Measurements from ENCODE around the gene UPK3A.
"Not testable (repeated sequence)": the region's sequence is repeated elsewhere in the genome, so short reads cannot be mapped to it uniquely, and the experiment has no call there.

UPK3A gene

DNA sequence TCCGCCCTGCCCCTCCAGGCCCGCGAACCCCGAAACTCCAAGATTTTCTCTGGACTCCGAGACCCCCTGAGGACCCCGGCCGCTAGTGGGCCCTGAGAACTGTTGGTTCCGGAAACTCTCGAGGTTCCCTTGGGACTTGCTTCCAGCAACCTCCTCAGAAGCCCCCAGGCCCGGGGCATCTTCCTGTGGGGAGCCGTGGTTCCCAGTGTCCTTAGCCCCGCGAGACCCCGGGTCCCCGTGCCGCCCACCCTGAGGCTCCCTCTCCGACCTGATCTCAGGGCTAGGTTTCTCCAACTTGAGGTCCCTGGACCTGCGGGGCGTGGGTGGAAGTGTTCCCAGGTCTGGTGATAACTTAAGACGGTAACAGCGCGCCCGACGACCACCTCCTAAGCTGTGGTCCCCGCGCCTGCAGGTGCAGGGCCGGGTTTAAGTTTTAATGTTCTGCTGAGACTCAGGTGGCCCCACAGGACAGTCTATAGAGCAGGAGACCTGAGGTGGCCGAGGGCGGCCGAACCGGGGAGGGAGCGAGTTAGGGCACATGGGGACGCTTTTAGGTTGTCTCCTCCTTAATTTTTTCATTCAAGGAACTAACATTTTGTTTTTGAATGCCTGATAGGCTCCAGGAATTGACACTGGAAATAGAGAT, 25.7 kb downstream of the UPK3A start:
- no peak for DNase-seq

DNA sequence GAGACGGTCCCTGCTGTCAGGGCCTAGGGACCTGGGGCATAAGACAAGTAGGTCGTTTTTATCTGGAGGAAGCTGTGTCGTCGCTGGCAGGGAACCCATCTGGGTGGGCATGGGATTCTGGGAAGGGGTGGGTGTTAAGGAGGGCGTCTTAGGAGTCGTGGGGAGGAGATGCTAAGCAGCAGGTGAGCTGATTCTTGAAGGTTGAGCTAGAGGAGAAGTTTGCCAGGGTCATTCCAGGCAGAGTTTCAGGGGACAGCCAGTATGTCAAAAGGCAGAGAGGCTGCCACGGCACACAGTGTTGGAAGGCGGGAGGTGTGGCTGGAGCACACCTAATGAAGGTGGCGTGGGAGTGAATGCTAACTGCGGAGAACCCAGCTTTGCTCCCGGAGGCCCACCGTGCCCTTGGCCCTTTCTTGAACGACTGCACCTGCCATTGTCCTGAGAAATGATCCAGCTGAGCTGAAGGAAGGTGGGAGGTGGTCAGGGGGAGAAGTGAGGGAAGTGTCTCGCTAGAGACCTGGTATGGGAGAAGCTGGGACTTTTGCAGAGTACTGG, 26.3 kb downstream of the UPK3A start:
- DNase-seq, result no peak

DNA sequence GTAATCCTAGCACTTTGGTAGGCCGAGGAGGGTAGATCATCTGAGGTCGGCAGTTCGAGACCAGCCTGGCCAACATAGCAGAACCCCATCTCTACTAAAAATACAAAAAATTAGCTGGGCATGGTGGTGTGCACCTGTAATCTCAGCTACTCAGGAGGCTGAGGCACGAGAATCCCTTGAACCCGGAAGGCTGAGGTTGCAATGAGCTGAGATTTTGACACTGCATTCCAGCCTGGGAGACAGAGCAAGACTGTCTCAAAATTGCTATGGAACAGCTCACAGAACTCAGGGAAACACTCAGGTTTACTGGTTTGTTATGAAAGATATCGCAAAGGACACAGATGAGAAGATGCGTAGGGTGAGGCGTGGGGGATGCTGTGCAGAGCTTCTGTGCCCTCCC, 27.7 kb downstream of the UPK3A start:
- no peak for DNase-seq

DNA sequence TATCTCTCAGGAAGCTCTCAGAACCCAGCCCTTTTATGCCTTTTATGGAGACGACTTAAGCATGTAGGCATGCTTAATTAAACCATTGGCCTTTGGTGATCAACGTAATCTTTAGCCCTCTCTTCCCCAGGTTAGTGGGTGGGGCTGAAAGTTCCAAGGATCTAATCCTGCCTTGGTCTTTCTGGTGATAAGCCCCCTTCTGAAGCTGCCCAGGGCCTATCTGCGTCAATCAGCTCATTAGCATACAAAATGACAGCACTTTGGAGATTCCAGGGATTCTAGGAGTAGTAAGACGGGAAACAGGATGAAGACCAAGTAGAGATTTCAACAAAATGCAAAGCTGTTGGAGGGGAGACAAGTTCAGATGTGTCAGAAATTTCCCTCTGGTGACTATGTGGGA, 28.1 kb downstream of the UPK3A start:
- no peak for DNase-seq

DNA sequence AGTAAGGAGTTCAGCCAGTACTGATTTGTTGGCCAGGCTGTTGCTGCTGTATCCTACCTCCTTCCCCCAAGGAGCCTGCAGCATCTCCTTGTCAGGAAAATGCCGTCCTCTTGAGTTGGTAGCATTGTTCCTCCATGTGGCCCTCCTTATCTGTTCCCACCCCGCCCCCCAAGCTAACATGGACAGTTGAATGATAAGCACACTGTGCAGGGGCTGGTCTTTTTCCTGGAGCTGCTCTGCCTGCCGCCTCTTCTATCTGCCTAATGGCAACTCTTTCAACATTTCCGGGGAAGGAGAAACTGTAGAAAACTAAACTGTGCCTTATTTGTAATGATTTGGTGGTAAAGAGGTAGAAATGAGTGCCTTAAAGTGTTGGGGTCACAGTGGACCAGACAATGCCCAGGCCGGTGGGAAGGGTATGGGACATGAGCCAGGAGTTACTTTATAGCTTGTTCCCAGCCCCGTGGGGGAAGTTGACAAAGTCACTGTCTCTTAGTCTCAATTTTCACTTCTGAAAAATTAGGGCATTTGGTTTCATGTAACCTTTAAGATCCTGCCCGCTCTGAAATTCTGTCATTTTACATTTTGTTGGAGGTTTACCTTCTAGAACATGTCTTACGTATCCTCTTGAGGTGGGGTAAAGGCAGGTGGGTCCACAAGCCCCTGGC, 29.4 kb downstream of the UPK3A start:
- no peak for DNase-seq

DNA sequence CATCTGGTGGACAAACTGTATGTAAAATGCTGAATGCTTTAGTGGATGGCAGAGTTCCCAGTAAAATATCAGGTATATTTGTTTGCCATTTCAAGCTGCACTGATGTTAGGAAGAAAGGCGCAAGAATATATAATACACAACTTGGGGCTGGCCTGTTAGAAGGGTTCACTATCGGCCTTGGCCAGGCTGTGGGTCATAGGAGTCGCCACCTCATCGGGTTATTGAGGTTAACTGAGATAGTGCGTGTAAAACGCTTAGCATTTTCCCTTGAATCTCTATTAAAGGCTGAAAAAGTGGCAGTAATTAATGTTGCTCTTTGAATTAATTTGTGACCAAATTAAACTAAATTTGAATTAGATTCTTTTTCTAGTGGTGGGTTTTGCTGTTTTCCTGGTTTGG, 30.0 kb downstream of the UPK3A start:
- no peak for DNase-seq

DNA sequence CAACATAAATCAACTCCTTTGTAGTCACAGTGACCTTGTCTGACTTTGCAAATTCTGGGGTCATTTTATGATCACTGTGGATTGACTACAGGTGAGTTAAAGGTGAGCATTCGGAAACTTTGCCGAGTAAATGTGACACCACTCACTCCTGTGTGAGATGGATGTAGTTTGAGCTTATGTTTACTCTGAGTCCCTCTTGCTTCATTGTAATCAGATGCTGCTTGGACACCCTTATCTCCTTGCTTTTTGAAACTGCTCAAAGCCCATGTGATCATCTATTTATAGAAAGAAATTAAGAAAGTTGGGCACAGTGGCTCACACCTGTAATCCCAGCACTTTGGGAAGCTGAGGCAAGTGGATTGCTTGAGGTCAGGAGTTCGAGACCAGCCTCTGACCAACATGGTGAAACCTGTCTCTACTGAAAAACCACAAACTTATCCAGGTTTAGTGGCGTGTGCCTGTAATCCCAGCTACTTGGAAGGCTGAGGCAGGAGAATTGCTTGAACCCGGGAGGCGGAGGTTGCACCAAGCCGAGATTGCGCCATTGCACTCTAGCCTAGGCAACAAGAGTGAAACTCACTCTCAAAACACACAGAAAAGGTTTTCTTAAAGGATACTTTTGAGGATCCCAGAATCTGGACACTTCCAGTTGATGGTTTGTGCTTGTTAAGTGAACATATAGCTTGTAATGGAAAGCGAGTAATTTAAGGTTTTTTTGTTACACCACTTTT, 32.2 kb downstream of the UPK3A start:
- no peak for DNase-seq

DNA sequence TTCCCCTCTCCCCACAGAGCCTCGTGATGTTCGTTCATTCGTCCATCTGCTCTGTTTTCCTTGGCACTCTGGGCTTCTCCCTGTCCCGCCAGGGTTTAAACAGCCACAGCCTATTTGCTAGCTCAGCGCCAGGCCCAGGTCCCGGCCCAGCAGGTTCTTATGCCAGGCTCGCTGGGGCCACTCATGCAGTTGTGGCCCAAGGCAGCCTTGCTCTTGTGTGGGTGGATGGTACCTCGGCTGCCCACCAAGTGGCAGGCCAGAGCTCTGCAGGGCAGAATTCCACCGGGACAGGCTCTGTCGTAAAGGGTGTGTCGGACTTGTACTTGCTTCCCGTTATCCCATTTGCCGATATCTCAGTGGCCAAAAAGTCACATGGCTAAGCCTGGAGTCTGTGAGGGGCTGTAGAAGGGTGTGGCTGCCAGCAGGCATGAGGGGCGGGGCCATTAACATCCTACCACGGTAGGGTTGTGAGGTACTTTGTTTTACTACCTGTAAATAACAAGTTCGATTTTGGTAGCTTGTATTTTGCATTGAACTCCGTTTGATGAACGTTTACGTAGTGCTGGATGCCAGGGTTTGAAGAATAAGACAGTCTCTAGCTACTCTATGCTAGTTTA, 32.9 kb downstream of the UPK3A start:
- DNase-seq, result no peak

DNA sequence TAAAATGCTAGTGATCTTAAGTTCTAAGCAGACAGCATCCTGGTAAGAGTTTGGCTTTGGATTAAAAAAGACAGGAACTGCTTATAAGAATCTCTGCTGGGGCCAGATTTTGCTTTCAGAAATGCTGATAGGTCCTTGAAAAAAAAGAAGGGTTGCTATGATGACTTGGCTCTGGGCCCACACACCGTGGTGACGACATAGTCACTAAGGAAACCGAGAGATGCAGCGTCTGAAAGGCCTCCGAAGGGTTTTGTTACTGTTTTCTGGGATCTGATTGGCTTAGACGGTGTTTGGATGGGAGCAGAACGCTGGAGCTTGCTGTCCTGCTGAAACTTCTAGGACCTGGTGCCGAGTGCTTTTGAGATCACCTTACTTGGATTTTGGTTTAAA, 33.4 kb downstream of the UPK3A start:
- no peak for DNase-seq

DNA sequence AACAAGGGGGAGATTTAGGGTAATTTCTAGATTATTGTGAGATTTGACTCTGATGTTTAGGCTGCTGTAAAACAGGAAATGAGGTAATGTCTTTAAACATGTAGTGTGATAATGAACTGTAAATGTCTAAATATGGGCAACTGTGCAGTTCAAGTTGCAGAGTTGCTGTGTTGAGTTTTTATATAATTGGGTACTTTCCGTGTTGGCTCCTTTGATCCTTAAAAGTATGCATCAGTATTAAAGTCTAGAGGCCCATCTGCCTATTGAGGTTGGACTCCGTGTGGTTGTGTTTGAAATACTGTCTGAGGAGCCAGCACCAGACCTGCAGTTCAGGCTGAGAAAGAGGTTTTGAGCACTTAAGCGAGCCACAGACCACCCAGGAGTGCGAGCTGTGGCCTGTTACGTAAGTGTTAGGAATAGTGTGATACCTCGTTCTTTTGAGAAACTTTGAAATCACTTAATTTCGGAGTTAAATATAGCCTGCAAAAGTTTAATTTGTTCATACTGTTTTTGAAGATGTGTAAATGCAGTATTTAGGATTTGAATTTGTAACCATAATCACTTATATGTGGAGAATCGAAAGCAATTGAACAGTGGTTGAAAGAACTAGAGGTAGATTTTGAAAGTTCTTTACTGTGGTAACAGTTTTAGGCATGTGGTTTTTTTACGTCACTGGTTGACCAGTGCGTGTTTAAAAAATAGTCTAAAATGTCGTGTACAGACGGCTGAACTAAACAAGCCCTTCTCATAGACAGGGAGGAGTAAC, 34.0 kb downstream of the UPK3A start:
- DNase-seq, result no peak

DNA sequence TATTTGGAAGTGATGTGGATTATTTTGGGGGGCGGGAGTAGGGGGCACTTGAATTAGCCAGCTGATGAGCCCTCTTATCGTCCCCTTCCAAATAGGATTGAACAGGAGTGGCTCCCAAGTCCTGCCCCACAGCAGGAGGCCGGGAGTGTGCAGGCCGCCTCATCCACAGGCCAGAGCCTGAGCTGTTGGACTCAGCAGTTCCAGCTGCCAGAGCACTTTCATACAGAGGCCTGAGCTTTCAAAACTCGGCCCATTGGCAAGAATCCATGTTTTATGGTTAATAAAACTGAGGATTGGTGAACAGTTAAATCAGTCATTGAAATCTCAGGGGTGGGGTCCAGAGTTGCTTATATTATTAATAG, 34.6 kb downstream of the UPK3A start:
- no peak for DNase-seq

DNA sequence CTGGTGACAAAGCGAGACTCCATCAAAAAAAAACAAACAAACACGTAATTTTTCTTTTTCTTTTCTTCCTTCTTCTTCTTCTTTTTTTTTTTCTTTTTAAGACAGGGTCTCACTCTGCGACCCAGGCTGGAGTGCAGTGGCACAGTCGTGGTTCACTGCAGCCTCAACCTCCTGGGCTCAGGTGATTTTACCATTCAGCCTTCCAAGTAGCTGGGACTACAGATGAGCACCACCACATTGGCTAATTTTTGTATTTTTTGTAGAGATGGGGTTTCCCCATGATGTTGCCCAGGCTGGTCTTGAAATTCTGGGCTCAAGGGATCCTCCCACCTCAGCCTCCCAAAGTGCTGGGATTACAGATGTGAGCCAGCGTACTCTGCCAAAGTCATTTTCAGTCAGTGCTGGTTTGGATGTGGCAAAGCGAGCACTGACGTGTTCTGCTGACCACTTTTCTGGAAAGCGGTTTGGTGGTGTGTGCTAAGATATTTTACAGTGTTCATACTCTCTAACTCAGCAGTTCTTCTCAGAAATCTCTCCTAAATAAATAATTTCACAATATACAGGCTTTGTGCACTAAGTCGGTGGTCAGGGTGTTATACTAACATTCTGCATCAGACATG, 35.7 kb downstream of the UPK3A start:
- DNase-seq, result no peak

DNA sequence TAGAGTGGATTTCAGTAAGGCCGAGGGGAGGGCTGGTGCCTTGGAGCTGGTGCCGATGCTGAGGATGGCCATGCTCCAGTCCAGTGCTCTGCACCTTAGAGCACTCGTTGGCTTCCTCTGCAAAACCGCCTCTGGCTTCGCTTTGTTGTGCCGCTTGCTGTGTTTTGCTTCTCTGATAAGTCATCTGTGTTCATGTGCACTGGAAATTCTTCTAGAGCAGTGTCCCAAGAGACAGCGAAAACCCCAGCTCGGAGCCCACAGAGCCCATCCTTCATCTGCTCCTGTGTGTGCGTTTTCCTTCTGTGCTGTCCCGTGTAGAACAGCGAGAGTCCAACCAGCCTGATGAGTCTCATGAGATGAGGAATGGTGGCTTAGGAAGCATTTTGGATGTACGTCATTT, 37.1 kb downstream of the UPK3A start:
- no peak for DNase-seq

DNA sequence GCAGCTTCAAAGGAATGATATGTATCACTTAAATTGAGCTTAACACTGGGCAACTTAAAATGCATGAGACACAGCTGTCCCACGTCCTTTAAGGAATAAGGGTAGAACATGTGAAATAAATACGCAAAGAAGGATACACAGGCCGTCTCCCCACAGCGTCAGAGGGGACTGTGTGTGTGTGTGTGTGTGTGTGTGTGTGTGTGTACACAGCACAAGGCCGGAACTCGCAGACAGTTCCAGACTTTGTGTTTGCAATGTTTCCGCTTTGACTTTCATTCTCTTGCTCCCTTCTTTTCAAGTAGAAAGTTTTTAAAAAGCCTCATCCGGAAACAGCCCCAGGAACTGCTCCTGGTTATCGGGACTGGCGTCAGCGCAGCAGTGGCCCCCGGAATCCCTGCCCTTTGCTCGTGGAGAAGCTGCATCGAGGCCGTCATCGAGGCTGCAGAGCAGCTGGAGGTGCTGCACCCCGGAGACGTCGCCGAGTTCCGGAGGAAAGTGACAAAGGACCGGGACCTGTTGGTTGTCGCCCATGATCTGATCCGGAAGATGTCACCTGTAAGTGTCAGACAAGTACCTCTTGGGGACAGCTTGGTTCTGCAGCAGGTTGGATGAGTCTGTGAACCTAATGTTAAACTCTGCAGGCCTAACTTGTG, 38.2 kb downstream of the UPK3A start:
- DNase-seq, result no peak

DNA sequence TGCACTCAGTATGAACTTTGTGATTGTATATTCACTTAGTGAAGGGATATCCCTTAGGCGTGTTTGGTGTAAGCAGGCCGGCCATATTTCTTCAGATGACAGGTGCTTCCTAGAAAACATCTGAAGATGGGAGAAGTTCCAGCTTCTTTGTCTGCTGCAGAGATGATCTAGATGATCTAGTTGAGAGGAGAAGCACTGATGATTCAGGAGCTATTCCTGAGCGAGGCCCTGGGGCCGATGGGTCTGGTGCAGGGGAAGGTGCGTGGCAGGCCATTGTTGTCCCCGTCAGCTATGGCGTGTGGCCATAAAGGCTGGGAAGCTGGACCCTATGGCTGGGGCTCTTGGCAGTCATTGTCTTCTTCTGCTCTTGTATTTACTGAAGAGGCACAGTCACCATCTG, 38.9 kb downstream of the UPK3A start:
- DNase-seq, result no peak

DNA sequence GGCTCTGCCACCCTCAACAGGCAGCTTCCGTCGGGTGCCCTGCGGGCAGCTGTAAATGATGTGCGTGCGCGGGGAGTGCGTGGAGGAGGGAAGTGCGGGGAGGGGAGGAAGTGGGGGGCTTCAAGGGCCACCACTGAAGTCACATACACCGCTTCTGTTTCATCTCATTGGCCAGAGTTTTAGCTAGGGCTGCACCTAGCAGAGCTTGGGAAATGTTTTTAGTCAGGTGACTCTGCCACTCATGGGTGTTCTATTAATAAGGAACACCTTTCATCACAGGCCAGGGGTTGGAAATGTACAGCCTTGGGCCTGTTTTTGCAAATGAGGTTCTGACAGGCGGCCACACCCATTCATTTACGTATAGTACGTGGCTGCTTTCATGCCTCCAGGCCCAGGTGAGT, 39.6 kb downstream of the UPK3A start:
- no peak for DNase-seq

DNA sequence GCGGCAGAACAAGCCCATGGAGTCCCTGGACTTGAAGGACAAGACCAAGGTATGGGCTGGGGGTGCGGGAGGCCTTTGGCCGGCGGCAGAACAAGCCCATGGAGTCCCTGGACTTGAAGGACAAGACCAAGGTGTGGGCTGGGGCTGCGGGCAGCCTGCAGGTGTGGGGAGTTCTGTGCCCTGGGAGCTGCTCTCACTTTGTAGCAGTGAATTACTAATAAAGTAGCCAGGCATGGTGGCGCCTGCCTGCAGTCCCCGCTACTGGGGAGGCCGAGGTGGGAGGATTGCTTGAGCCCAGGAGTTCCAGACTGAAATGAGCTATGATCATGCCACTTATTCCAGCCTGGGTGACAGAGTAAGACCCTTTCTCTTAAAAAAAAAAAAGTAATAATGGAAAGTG, 43.5 kb downstream of the UPK3A start:
- DNase-seq, result not testable (repeated sequence)

DNA sequence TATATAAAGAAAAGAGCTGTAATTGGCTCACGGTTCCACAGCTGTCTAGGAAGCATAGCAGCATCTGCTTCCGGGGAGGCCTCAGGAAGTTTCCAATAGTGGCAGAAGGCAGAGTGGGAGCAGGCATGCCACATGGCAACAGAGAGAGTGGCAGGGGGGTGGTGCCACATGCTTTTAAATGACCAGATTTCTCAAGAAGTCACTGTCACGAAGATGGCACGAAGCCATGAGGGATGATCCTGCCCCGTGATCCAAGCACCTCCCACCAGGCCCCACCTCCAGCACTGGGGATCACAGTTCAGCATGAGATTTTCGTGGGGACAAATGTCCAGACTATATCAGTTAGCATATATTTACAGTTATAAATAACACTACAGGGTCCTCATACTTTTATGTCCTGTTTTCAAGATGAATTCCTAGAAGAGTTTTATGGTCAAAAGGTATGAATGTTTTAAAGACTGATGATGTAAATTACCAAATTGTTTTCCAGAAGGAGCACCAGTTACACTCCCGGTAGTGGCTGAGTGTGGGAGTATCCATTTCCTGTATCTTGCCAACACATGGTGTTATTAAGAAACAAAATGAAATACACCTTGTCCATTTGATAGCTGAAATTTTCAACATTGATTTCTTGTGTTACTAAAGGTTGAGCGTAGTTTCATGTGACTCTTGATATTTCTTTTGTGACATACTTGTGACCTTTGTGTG, 44.2 kb downstream of the UPK3A start:
- no peak for DNase-seq

DNA sequence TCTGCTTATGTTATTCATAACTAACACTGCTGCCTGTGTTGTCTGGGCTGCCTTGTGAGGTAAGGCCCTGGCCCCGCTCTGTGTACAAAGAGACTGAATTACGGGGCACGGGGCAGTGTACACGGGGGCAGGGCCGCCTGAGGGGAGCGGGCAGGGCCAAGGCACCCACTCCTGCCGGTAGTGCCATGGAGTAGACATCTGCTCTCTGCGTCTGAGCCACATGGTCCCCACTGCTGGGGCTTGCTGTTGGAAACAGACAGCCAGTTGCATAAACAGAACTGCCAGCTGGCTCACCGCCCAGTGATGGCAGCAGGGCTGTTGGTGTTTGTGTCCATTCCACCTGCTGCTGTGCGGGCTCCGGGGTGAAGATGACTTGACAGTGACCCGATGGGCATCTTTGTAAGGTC, 44.8 kb downstream of the UPK3A start:
- DNase-seq, result no peak

DNA sequence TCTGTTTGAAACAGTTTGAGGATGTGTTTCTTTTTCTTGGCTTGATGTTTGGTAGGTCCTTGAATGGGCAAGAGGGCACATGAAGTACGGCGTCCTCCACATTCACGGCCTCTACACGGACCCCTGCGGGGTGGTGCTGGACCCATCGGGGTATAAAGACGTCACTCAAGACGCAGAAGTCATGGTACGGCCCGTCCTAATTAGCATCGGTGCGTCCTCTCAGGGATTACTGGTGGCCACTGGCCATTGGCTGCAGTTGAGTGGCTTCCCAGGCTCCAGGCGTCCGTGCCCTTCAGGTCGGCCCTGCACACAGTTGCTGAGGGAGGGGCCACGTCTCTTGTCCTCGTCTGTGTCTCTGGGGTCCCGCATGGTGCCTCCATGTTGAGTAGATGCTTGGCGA, 45.8 kb downstream of the UPK3A start:
- DNase-seq, result no peak

DNA sequence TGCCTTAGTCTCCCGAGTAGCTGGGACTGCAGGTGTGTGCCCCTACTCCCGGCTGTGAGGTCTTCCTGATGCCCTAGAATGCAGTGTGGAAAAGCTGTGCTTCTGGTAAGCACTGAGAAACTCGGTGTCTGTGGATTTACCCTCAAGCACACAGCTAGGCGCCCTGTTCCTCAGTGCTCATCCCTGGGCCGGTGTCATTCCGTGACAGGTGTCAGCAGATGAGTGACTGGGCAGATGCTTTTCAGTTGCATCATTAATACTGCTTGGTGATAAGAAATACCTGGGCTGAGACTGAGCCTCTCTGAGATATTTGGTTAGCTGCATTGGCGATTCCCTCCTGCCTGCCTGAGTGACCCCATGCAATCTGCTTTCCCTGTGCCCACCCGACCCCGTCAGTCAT, 46.7 kb downstream of the UPK3A start:
- no peak for DNase-seq
